MM.1S (cell line): Measurements from ENCODE around the gene FH.

Experiments used
- EZH2 ChIP-seq: fragments of 300-600 bp; sonication (generic); optimal IDR thresholded peaks from 2 replicates; pipeline ENCODE3; 2017; ENCODE audit warnings: low read depth, mild to moderate bottlenecking, antibody characterized with exemption, low read length, mixed read lengths
- TF ChIP-seq, protein P1 (sequence below): fragments of 300-600 bp; sonication (generic); IDR thresholded peaks from 2 replicates; pipeline ENCODE4 v1.5.1; 2016; ENCODE audit warnings: antibody characterized with exemption, low read length, mixed read lengths

DNA sequence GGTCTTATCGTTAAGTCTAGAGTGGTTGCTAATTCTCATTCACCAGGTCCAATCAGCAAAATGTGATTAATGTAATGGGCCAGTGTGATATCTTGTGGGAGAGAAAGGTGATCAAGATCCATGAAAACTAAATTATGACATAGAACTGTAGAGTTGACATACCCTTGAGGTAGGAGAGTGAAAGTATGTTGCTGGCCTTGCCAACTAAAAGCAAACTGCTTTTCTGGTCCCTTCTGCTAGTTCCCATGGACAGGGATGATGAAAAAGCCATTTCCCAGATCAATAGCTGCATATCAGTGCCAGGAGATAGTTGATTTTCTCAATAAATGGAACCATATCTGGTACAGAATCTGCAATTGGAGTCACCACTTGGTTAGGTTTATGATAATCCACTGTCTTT lies 65.8 kb downstream of the FH start:
- TF ChIP-seq, protein P1, sequence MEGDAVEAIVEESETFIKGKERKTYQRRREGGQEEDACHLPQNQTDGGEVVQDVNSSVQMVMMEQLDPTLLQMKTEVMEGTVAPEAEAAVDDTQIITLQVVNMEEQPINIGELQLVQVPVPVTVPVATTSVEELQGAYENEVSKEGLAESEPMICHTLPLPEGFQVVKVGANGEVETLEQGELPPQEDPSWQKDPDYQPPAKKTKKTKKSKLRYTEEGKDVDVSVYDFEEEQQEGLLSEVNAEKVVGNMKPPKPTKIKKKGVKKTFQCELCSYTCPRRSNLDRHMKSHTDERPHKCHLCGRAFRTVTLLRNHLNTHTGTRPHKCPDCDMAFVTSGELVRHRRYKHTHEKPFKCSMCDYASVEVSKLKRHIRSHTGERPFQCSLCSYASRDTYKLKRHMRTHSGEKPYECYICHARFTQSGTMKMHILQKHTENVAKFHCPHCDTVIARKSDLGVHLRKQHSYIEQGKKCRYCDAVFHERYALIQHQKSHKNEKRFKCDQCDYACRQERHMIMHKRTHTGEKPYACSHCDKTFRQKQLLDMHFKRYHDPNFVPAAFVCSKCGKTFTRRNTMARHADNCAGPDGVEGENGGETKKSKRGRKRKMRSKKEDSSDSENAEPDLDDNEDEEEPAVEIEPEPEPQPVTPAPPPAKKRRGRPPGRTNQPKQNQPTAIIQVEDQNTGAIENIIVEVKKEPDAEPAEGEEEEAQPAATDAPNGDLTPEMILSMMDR = no peak
- TF ChIP-seq EZH2 = no peak
